Islet of Langerhans (tissue), 1 donor: ENCODE data around the gene SMAGP.

Experiments
- FAIRE-seq: peaks from one replicate; lab custom pipeline; 2011; peaks lifted over from hg19 to GRCh38; lab: Jason Lieb, UNC

SMAGP gene

DNA sequence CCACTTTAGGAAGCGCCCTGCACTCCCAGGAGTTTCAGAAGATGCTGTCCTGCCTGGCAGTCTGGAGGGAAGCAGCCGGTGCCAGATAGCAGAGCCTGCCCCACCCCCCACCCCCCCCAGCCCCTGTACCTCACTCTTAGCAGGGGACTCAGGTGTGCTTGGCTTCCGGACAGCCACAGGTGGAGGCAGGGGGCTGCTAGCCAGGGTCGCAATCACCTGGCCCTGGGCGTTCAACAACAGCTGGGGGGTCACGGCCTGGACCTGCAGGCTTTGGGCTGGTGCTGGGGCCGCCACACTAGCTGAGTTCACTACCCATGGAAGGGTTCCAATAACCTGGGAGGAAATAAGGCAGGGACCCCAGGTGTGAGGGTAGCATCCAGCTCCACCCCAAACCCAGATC lies 74.4 kb downstream of the SMAGP start:
- FAIRE-seq = no peak
